Esophagus squamous epithelium (tissue), 5 donors: ENCODE results near the gene NCOA1. TPM values are rescaled to one million over a fixed set of nuclear protein-coding genes. Genes with fewer than 3 reads are reported as not detected.

ENCODE experiments used
- DNase-seq: peaks from one replicate; lab custom pipeline; 2025; lab: John Stamatoyannopoulos, UW
- H3K27ac ChIP-seq, 4 donors: fragments of 200-600 bp; sonication (generic); one replicate each; pipeline ENCODE4 v1.5.1; 2016 to 2019; ENCODE audit warnings: mild to moderate bottlenecking in 1 of 4
- H3K27me3 ChIP-seq, 4 donors: fragments of 200-600 bp; sonication (generic); 1 replicate in 3 of 4; 2 replicates in 1 of 4; pipeline versions ENCODE4 v1.5.1 to v1.6.0; 2017 to 2021; ENCODE audit warnings: antibody characterized with exemption in 1 of 4
- H3K36me3 ChIP-seq, 3 donors: fragments of 200-600 bp; sonication (generic); one replicate each; pipeline ENCODE4 v1.5.1; 2016 to 2019
- H3K4me1 ChIP-seq, 3 donors: fragments of 200-600 bp; sonication (generic); one replicate each; pipeline ENCODE4 v1.5.1; 2017 to 2019
- H3K4me3 ChIP-seq, 4 donors: fragments of 200-600 bp; sonication (generic); 1 replicate in 3 of 4; 2 replicates in 1 of 4; pipeline ENCODE4 v1.5.1; 2016 to 2019; ENCODE audit warnings: mild to moderate bottlenecking in 2 of 4, moderate library complexity in 1 of 4
- H3K9me3 ChIP-seq, 3 donors: fragments of 200-600 bp; sonication (generic); one replicate each; pipeline ENCODE4 v1.5.1; 2016 to 2019
- POLR2A ChIP-seq, 4 donors: fragments of 450-650 bp; IDR thresholded peaks; one replicate each; pipeline ENCODE4 v1.6.1; 2017; ENCODE audit warnings: antibody characterized with exemption in 4 of 4, mild to moderate bottlenecking in 4 of 4, moderate library complexity in 3 of 4
- WGBS, 2 donors: methylation state at CpG; one replicate each; pipeline ENCODE4 v1.1.5; 2018; 5-methylcytosine and 5-hydroxymethylcytosine counted together
- intact Hi-C: fragments of 100-400 bp; cut with DNase I; formaldehyde crosslinking; loops from one replicate; pipeline ENCODE4 v1.15.0; 2022
- total RNA-seq, 4 donors: library from RNA; depleted of rRNA; stranded (reverse); fragments of >200 nt; gene quantifications; one replicate each; pipeline ENCODE4 v1.1.0, GENCODE V29; 2016
- TF ChIP-seq, protein P1 (sequence below), 6 experiments: fragments of 450-650 bp in 4 of 6; fragments of 200-600 bp in 2 of 6; sonication (generic) in 2 of 6; IDR thresholded peaks; one replicate each; pipeline ENCODE4 v1.5.1; 2016 to 2019; ENCODE audit warnings: antibody characterized with exemption in 6 of 6, mild to moderate bottlenecking in 4 of 6, moderate library complexity in 4 of 6
- donor health status: DM: yes; HTN: yes; CAD: no.

The NCOA1 gene
- total RNA-seq, 4 donors from 2014 or later = 21.3 to 45.4 (median 32.9) TPM

DNA sequence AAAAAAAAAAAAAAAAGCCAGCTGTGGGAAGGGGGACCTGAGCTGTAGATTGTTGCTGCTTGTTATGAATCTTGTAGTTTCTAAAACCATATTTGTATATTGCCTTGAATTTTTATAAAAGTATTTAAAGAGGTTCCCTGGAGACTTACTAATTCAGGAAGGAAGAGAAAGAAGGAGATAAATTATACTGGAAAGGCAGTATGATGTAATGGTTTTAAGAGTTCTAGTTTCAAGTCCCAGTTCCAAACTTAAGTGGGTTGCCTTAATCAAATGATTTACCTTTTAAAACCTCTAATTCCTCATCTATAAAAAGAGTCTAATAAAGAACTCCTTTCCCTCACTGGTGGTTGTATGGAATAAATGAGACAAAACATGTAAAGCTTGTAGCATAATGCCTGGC is 240.0 kb downstream of the NCOA1 start:
- peaks cover 0 to 60% (median 6%) of the 10 kb centered on the region in 3 donors for H3K36me3 ChIP-seq
- no peaks in the 10 kb centered on the region for H3K9me3 ChIP-seq
- no peak overlapping the region for H3K4me3 ChIP-seq

GRCh38 chr2:24731923-24732322 is 240.9 kb downstream of the NCOA1 start:
- 87 to 100% methylated on average over 1 of the region's 1 CpG for WGBS, 2 donors
- intact Hi-C loops = no loop called here
- no peak for TF ChIP-seq POLR2A (IDR thresholded peaks at IDR 0.05)
- TF ChIP-seq, protein P1, sequence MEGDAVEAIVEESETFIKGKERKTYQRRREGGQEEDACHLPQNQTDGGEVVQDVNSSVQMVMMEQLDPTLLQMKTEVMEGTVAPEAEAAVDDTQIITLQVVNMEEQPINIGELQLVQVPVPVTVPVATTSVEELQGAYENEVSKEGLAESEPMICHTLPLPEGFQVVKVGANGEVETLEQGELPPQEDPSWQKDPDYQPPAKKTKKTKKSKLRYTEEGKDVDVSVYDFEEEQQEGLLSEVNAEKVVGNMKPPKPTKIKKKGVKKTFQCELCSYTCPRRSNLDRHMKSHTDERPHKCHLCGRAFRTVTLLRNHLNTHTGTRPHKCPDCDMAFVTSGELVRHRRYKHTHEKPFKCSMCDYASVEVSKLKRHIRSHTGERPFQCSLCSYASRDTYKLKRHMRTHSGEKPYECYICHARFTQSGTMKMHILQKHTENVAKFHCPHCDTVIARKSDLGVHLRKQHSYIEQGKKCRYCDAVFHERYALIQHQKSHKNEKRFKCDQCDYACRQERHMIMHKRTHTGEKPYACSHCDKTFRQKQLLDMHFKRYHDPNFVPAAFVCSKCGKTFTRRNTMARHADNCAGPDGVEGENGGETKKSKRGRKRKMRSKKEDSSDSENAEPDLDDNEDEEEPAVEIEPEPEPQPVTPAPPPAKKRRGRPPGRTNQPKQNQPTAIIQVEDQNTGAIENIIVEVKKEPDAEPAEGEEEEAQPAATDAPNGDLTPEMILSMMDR (IDR thresholded peaks at IDR 0.05) = no peak
- H3K27me3 ChIP-seq = no peaks in the 10 kb centered on the region
- no peaks in the 10 kb centered on the region for H3K9me3 ChIP-seq
- DNase-seq = no peak
- H3K36me3 ChIP-seq = peaks cover 0 to 57% (median 6%) of the 10 kb centered on the region in 3 donors
- H3K4me1 ChIP-seq = no peaks in the 10 kb centered on the region
- H3K27ac ChIP-seq = no peak overlapping the region
- H3K4me3 ChIP-seq = no peak overlapping the region

More for the DNA sequence above, 240.0 kb downstream of the NCOA1 start:
- Histone ChIP-seq H3K27me3 (no peaks in the 10 kb centered on the region), H3K4me1 (no peaks in the 10 kb centered on the region), H3K27ac (no peak overlapping the region)
- intact Hi-C loops = no loop called here
- TF ChIP-seq, protein P1 (IDR thresholded peaks at IDR 0.05) = no peak
- TF ChIP-seq POLR2A (IDR thresholded peaks at IDR 0.05) = no peak
- DNase-seq = no peak

DNA sequence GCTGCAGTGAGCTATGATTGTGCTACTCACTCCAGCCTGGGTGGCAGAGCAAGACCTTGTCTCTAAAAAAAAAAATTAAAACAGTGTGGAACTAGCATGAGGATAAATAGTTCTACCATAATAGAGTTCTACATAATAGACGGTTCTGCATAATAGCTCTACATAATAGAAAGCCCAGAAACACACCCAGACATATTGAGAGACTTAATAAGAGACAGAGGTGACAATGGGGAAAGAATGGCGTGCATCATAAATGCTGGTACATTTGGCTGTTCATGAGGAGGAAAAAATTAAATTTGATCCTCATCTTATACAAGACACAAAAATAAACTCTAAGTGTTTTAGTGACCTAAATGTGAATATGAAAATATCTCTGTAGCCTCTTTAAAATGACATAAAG is 243.7 kb downstream of the NCOA1 start:
- 89 to 93% methylated on average over 2 of the region's 2 CpGs for WGBS, 2 donors
- peaks cover 0 to 47% (median 2%) of the 10 kb centered on the region in 3 donors for H3K36me3 ChIP-seq
- TF ChIP-seq, protein P1 (IDR thresholded peaks at IDR 0.05) = no peak
- no peak for TF ChIP-seq POLR2A (IDR thresholded peaks at IDR 0.05)

DNA sequence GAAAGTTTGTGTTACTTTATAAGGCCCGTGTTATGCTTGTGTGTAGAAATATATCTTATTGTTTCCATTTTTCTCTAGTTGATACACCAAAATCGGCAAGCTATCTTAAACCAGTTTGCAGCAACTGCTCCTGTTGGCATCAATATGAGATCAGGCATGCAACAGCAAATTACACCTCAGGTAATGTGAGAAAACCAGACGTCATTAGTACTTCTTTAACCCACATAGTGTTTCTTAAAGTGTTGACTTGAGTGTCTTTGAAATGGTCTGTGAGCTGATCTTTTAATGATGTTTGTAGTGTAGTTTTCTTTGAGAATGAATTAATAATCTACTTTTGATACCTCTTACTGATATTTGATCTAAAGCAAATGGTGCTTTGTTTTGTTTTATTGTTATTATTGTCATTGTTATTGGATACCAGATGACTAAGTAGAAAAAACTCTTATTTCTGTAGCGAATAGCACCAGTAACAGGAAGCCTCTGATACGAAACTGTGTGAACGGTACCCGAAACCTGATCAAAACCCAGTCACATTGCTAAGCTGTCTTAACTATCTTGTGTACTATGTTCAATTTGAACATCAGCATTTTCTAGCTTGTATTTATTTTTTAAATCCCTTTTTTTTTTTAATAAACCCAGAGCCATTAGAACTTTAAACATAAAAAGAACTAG is 248.4 kb downstream of the NCOA1 start:
- Histone ChIP-seq H3K4me1 (peaks cover 0 to 5% (median 0%) of the 10 kb centered on the region in 3 donors), H3K27ac (no peak overlapping the region), H3K36me3 (peaks cover 0 to 48% (median 0%) of the 10 kb centered on the region in 3 donors), H3K27me3 (no peaks in the 10 kb centered on the region), H3K4me3 (no peak overlapping the region), H3K9me3 (no peaks in the 10 kb centered on the region)
- DNase-seq = no peak
- intact Hi-C loops = no loop called here
- no peak for TF ChIP-seq POLR2A (IDR thresholded peaks at IDR 0.05)
- TF ChIP-seq, protein P1 (IDR thresholded peaks at IDR 0.05) = no peak
- WGBS, 2 donors = 82 to 85% methylated on average over 7 of the region's 7 CpGs

More for the DNA sequence above, 243.7 kb downstream of the NCOA1 start:
- no peak for DNase-seq
- Histone ChIP-seq H3K4me3 (no peak overlapping the region), H3K27me3 (no peaks in the 10 kb centered on the region), H3K27ac (no peak overlapping the region), H3K9me3 (no peaks in the 10 kb centered on the region), H3K4me1 (no peaks in the 10 kb centered on the region)
- intact Hi-C loops = no loop called here

DNA sequence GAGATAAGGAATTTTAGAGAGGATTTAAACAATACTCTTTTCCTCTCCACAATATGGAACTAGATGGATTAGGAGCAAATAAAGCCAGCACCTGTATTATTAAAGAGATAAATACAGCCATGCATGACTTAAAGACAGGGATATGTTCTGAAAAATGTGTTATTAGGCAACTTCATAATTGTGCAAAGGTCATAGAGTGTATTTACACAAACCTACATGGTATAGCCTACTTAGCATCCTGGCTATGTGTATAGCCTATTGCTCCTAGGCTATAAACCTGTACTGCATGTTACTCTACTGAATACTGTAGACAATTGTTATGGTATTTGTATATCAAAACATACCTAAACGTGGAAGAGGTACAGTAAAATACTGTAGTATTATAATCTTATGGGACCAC is 249.1 kb downstream of the NCOA1 start:
- intact Hi-C loops = no loop called here
- Histone ChIP-seq H3K4me3 (no peak overlapping the region), H3K4me1 (peaks cover 0 to 6% (median 0%) of the 10 kb centered on the region in 3 donors), H3K27ac (no peak overlapping the region), H3K27me3 (no peaks in the 10 kb centered on the region), H3K9me3 (no peaks in the 10 kb centered on the region), H3K36me3 (peaks cover 0 to 48% (median 0%) of the 10 kb centered on the region in 3 donors)
- WGBS, 2 donors = 81 to 87% methylated on average over 1 of the region's 1 CpG
- TF ChIP-seq, protein P1 (IDR thresholded peaks at IDR 0.05) = no peak
- TF ChIP-seq POLR2A (IDR thresholded peaks at IDR 0.05) = no peak
- no peak for DNase-seq
